Peyer's patch (tissue), 4 donors: ENCODE data around the gene KRT7.

Source experiments
- CTCF ChIP-seq, 6 experiments: fragments of 450-650 bp in 4 of 6; fragments of 200-600 bp in 2 of 6; sonication (generic) in 1 of 6; IDR thresholded peaks; one replicate each; pipeline ENCODE4 v1.5.1; 2017 to 2019; ENCODE audit warnings: antibody characterized with exemption in 6 of 6, mild to moderate bottlenecking in 3 of 6, moderate library complexity in 1 of 6
- POLR2A ChIP-seq, 2 donors: fragments of 450-650 bp; IDR thresholded peaks; one replicate each; pipeline ENCODE4 v1.5.1; 2017; ENCODE audit warnings: antibody characterized with exemption in 2 of 2, mild to moderate bottlenecking in 2 of 2, moderate library complexity in 2 of 2

- TF ChIP-seq POLR2A (IDR thresholded peaks at IDR 0.05) (no peak), CTCF (IDR thresholded peaks at IDR 0.05) (no peak)
Measured at GRCh38 chr12:52210186-52210924, 22.7 kb upstream of the KRT7 start.
